Type B pancreatic cell (in vitro differentiated cells): ENCODE measurements around the gene EFEMP2. TPM values are rescaled to one million over a fixed set of nuclear protein-coding genes. Genes with fewer than 3 reads are reported as not detected.

Experiments used
- DNase-seq: peaks from one replicate; pipeline ENCODE4 v3.0.0; 2021; ENCODE audit warnings: mixed read lengths; ENCODE audit not compliant: unreplicated experiment; ENCODE audit errors: extremely low spot score
- H3K27ac Mint-ChIP-seq: 2 replicates; pipeline ENCODE4 v1.8.0; 2021; ENCODE audit warnings: mild to moderate bottlenecking, mixed read lengths
- H3K27me3 Mint-ChIP-seq: 2 replicates; pipeline ENCODE4 v1.8.0; 2021; ENCODE audit warnings: mixed read lengths
- H3K36me3 Mint-ChIP-seq: 2 replicates; pipeline ENCODE4 v1.8.0; 2021; ENCODE audit warnings: mixed read lengths
- H3K4me1 Mint-ChIP-seq: one replicate; pipeline ENCODE4 v1.8.0; 2021; ENCODE audit warnings: mixed read lengths; ENCODE audit not compliant: unreplicated experiment
- H3K4me3 Mint-ChIP-seq: 2 replicates; pipeline ENCODE4 v1.8.0; 2021; ENCODE audit warnings: mild to moderate bottlenecking, mixed read lengths
- H3K9me3 Mint-ChIP-seq: 2 replicates; pipeline ENCODE4 v1.8.0; 2021; ENCODE audit warnings: mixed read lengths
- CTCF ChIP-seq: fragments of 200-600 bp; sonication (generic); conservative IDR thresholded peaks from 2 replicates; pipeline ENCODE4 v1.5.0; 2021; ENCODE audit warnings: antibody characterized with exemption, mild to moderate bottlenecking
- total RNA-seq: library from RNA; stranded (reverse); gene quantifications from 2 replicates; pipeline ENCODE4 v1.2.1, GENCODE V29; 2021; ENCODE audit warnings: low replicate concordance

Gene EFEMP2
- total RNA-seq, 1 donor from 2014 or later: 24.5 TPM

DNA sequence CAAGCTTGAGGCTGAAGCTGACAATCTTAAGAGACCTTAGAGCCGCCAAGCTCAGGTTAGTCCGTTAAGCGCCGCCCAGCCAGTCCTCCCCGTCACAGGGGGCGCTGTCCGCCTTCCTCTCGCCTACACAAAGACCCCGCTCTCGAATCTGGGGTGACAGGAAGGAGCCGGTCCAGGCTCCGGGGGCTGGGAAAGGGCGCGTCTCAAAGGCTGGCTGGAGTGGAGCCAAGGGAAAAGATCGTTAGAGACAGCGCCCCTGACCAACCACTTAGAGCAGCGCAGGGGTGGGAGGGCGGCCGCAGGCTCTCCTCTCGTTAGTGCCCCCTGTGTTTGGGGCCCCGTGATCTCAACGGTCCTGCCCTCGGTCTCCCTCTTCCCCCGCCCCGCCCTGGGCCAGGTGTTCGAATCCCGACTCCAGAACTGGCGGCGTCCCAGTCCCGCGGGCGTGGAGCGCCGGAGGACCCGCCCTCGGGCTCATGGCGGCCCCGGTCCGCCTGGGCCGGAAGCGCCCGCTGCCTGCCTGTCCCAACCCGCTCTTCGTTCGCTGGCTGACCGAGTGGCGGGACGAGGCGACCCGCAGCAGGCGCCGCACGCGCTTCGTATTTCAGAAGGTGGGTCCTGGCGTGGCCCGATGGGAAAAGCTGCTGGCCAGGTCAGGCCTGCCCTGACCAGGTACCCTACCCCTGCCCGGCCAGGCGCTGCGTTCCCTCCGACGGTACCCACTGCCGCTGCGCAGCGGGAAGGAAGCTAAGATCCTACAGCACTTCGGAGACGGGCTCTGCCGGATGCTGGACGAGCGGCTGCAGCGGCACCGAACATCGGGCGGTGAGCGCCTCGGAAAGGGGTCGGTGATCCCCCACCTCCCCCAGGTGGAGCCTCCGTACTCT, 12.1 kb downstream of the EFEMP2 start, which contains the start of gene MUS81:
TSS of gene MUS81 (plus strand) at position 156 of the 887 bp plus-strand sequence. CDS start at position 477, 321 bp downstream.
- no peaks in the 10 kb centered on the region for H3K9me3 Mint-ChIP-seq
- H3K4me3 Mint-ChIP-seq: peak within 1 kb of the TSS; percentile 90
- peak within 1 kb of the TSS; percentile 97 for H3K27ac Mint-ChIP-seq
- peak; percentile 97 for DNase-seq
- H3K4me1 Mint-ChIP-seq: peaks cover 24% of the 10 kb centered on the region
- peaks cover 15% of the 10 kb centered on the region for H3K36me3 Mint-ChIP-seq
- TF ChIP-seq CTCF: peak; percentile 98
- no peaks in the 10 kb centered on the region for H3K27me3 Mint-ChIP-seq

DNA sequence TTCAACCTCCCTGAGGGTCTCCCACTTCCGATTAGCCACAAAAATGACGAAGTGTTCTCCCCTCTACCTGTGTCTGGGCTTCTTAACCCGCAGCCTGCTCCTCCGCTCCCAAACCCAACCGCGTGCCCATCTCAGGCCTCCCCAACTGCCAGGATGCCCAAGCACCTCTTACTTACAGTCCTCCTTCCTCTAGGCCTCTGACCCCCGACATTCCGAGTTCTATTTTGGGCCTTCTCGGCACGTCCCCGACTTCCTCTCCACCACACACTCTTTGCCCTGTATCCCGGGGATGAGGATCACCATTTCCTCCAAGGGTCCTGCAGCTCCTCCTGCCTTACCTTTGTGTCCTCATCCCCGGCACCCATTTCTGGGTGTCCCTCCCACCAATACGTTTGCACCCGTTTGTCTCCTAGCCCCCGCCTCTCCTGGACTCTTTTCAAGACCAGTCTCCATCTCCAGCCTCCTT, 12.8 kb downstream of the EFEMP2 start:
- peaks cover 24% of the 10 kb centered on the region for H3K4me1 Mint-ChIP-seq
- peaks cover 16% of the 10 kb centered on the region for H3K36me3 Mint-ChIP-seq
- no peaks in the 10 kb centered on the region for H3K27me3 Mint-ChIP-seq
- TF ChIP-seq CTCF: no peak
- H3K4me3 Mint-ChIP-seq: peak overlapping the region; percentile 90
- DNase-seq: no peak
- peak overlapping the region; percentile 97 for H3K27ac Mint-ChIP-seq
- no peaks in the 10 kb centered on the region for H3K9me3 Mint-ChIP-seq

GRCh38 chr11:65859095-65859811, 13.3 kb downstream of the EFEMP2 start:
- Mint-ChIP-seq H3K9me3 (no peaks in the 10 kb centered on the region), H3K36me3 (peaks cover 22% of the 10 kb centered on the region), H3K4me3 (peak overlapping the region; percentile 90), H3K27me3 (no peaks in the 10 kb centered on the region), H3K4me1 (peaks cover 30% of the 10 kb centered on the region), H3K27ac (peak overlapping the region; percentile 97)
- peak; percentile 98 for DNase-seq
- TF ChIP-seq CTCF: peak; percentile 31

DNA sequence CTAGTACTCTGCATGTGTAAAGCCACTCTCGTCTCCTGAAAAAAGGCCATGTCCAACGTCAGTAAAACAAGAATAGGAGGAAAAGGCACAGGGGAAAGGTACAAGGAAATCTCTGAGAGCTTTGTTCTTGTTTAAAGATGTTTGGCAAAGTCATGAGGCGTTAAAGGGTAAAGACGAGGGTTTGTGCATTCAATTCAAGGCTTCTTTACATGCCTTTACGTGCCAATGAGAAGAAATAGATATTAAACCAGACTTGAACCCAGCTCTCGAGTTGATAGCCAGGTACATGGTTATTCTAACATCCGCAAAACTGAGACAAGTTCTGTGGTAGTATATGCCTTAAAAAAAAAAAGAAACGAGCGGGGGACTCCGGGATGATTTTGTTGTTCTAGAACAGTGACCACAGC, 13.9 kb downstream of the EFEMP2 start:
- DNase-seq: no peak
- H3K36me3 Mint-ChIP-seq: peaks cover 27% of the 10 kb centered on the region
- H3K27me3 Mint-ChIP-seq: no peaks in the 10 kb centered on the region
- peaks cover 30% of the 10 kb centered on the region for H3K4me1 Mint-ChIP-seq
- H3K27ac Mint-ChIP-seq: peak overlapping the region; percentile 97
- H3K9me3 Mint-ChIP-seq: no peaks in the 10 kb centered on the region
- no peak for TF ChIP-seq CTCF
- H3K4me3 Mint-ChIP-seq: peak overlapping the region; percentile 90

GRCh38 chr11:65857853-65858680, 14.5 kb downstream of the EFEMP2 start, which contains the start of gene CFL1:
CFL1 (minus strand) TSS chr11:65858180; CDS start chr11:65858099, 81 bp downstream.
- peaks cover 30% of the 10 kb centered on the region for H3K4me1 Mint-ChIP-seq

More at GRCh38 chr11:65857853-65858680, 14.5 kb downstream of the EFEMP2 start, which contains the start of gene CFL1:
- Mint-ChIP-seq H3K27ac (peak within 1 kb of the TSS; percentile 97), H3K4me3 (peak within 1 kb of the TSS; percentile 93), H3K27me3 (no peaks in the 10 kb centered on the region), H3K9me3 (no peaks in the 10 kb centered on the region), H3K36me3 (peaks cover 32% of the 10 kb centered on the region)
- DNase-seq: peak; percentile 99
- no peak for TF ChIP-seq CTCF
